HG03571 (cell line): ENCODE data around the gene SEPTIN7.

Experiments
- ATAC-seq: cut with Tn5 transposase; IDR thresholded peaks from one replicate; pipeline ENCODE4 v1.9.1; 2021; ENCODE audit not compliant: unreplicated experiment

Gene SEPTIN7

GRCh38 chr7:35826751-35827150 lies 25.9 kb downstream of the SEPTIN7 start:
- no peak for ATAC-seq

DNA sequence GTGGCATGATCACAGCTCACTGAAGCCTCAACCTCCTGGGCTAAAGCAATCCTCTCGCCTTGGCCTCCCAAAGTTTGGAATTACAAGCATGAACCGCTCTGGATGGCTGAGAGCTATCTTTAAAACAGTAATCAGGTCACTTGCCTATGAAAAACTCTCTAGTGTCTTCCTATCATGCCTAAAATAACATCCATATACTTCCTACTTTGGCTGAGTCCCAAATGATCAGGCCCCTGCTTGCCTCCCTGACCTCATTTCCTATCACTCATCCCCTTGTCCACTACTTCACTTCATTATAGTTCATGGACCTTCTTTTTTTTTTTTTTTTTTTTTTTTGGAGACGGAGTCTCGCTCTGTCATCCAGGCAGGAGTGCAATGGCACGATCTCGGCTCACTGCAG lies 28.0 kb downstream of the SEPTIN7 start:
- ATAC-seq = no peak

GRCh38 chr7:35831208-35831607 lies 30.4 kb downstream of the SEPTIN7 start:
- ATAC-seq = no peak

DNA sequence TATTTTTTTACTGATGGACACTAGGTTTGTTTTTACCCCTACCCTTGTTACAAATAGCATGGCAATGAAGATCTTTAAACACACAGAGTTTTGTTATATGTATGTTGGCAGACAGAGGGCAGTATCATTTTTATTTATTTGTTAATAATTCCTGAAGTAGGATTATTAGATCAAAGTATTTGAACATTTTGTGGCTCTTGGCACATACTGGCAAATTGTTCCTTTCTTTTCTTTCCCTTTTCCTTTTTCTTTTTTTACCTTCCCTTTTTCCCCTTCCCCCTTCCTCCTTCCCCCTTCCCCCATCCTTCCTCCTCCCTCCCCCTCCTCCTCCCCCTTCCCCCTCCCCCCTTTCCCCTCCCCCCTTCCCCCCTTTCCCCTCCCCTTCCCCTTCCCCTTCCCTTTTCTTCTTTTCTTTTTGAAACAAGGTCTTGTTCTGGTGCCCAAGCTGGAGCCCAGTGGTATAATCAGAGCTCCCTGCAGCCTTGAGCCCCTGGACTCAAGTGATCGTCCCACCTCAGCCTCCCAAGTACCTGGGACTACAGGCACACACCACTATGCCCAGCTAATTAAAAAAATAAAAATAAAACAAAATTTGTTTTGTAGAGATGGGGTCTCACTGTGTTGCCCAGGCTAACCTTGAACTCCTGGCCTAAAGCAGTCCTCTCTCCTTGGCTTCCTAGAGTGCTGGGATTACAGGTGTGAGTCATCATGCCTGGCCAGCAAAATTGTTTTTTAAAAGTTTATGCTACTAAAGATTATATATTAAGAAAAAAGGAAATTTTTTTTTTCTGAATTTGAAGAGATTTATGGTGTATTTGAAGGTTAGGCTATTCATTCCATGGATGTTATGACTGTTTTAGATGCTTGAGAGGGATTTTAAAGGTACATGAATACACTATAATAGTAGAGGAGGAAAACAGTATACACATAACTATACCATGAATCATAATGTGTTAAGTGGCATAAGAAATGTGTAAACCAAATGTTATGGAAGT lies 39.3 kb downstream of the SEPTIN7 start:
- no peak for ATAC-seq

DNA sequence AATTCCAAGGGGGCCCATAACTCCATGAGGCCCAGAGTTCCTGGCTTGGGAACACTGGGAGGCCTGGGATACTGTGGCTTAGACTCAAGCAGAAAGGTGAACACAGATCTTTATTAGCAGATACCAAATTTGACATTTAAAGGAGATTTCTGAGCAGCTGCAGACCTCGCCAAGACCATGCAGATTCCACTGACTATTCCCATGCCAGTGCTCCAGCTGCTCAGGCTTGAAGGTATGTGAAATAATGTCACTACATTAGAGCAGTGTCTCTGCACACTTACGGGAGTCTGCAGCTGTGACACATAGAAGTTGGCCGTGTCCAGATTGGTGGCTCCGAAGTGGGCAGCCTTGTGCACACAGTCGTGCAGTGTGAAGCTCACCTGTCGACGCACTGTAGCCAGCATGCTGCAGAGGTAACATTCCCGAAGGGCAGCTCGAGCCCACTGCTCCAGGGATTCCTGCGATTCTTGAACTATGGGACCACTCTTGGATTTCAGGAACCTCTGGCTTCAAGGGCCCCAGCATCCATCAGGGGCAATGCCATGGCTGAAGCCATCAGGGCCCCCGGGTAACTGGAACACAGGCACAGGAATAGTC lies 46.1 kb downstream of the SEPTIN7 start:
- no peak for ATAC-seq

- no peak for ATAC-seq
Observed at GRCh38 chr7:35848725-35849124, 47.9 kb downstream of the SEPTIN7 start.

DNA sequence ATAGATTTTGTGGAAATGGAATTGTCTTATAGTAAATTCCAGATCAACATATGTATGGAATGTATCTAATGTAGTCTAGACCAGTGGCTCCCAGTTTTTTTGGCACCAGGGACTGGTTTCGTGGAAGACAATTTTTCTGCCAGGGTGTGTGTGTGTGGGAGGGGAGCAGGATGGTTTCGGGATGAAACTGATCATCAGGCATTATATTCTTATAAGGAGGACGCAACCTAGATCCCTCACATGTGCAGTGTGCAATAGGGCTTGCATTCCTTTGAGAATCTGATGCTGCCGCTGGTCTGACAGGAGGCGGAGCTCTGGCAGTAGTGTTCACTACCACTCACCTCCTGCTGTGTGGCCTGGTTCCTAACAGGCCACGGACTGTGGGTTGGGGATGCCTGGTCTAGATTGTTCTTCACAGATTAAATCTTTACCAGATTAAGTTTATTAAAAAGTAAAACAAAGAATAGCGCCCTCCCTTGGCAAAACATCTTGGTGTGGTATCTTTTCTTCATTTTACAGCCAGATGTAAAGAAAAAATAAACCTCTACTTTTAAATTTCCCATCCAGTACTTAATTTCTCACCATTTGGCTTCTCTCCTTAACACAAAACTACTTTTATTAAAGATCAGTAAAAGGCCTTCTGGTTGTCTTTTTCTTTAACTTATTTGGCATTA lies 48.4 kb downstream of the SEPTIN7 start:
- no peak for ATAC-seq

DNA sequence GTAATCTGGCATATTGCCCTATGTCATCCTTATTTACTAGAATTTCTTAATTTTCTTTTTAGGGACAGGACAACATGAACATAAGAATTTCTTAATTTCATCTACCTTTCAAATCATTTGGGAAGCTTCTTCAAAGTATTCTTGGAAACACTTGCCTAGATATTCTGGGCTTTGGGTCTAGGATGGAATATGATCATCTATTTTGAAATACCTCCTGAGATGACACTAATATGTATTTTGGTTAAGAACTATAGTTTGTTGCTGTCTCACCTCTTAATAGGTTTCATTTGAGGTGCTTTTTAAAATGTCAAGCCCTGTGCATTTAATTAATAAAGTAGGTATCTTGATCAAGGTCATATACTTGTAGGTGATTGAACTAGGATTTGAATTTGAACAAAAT lies 49.1 kb downstream of the SEPTIN7 start:
- ATAC-seq = no peak
